Stimulated activated memory B cell treated with anti-CD40 and anti-IgM and Interleukin-4, amounts not matched to agents 10 μg/mL and 1 μg/mL and 100 μg/mL, for 72 hours (primary cell): ENCODE data around the gene GADL1.

Experiments
- ATAC-seq: fragments of 150-1000 bp; cut with Tn5 transposase; 2 replicates; pipeline ENCODE4 v1.10.0; 2021
- H3K27ac Mint-ChIP-seq: one replicate; pipeline ENCODE4 v1.8.0; 2022; ENCODE audit warnings: mild to moderate bottlenecking, mixed read lengths
- H3K27me3 Mint-ChIP-seq: one replicate; pipeline ENCODE4 v1.8.0; 2022; ENCODE audit warnings: mixed read lengths
- H3K36me3 Mint-ChIP-seq: one replicate; pipeline ENCODE4 v1.8.0; 2022; ENCODE audit warnings: mixed read lengths
- H3K4me1 Mint-ChIP-seq: one replicate; pipeline ENCODE4 v1.8.0; 2022; ENCODE audit warnings: mixed read lengths
- H3K4me3 Mint-ChIP-seq: one replicate; pipeline ENCODE4 v1.8.0; 2022; ENCODE audit warnings: mild to moderate bottlenecking, moderate library complexity, mixed read lengths
- H3K9me3 Mint-ChIP-seq: one replicate; pipeline ENCODE4 v1.8.0; 2022; ENCODE audit warnings: mixed read lengths

GADL1 gene

DNA sequence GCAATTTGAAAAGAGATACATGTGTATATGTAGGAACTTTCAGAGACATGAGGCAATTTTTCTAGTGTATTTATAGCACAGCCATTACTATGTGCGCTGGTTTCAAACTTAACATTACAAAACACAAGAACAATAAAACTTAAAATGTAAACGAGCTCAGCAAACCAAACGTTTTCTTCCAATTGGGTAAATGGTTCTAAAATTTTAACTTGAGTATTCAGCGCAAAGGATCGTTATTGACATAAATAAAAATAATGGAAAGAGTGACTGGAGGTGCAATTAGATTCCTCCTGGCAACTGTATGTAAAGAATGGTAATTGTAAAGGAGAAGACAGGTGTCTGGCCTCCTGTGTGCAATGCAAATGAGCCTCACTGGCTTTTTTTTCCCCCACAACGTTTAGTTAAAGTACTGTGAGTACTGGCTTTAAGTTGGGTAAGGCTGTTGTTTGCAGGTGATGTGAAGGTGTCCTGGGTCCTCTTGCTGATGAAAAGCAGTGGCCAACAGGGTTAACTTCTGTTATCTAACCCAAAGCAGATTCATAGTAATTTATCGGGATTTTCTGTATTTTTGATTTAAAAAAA, 14.1 kb upstream of the GADL1 start:
- H3K9me3 Mint-ChIP-seq = no peaks in the 10 kb centered on the region
- H3K4me3 Mint-ChIP-seq = no peak overlapping the region
- no peak overlapping the region for H3K27ac Mint-ChIP-seq
- no peaks in the 10 kb centered on the region for H3K36me3 Mint-ChIP-seq
- H3K4me1 Mint-ChIP-seq = no peaks in the 10 kb centered on the region
- ATAC-seq = no peak
- H3K27me3 Mint-ChIP-seq = no peaks in the 10 kb centered on the region

DNA sequence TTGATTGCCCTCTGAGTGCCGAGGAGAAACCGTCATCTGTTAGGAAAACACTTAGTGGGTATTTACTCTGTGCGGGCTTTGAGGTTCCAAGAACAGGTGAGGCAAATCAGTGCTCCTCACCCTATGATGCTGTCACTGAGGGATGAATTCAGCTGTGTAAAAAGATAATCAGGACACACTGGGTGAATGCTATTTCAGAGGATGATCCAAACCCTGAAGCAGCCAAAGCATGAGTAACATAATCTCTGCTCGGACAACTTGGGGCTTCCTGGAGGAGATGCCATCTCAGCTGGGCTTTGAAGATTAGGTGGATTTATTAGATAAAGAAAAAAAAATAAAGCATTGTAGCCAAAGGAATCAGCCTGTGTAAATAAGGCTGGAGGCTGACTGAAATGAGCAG, 10.5 kb upstream of the GADL1 start:
- ATAC-seq = no peak
- Mint-ChIP-seq H3K9me3 (no peaks in the 10 kb centered on the region), H3K36me3 (no peaks in the 10 kb centered on the region), H3K27me3 (no peaks in the 10 kb centered on the region), H3K4me3 (no peak overlapping the region), H3K4me1 (no peaks in the 10 kb centered on the region), H3K27ac (no peak overlapping the region)

DNA sequence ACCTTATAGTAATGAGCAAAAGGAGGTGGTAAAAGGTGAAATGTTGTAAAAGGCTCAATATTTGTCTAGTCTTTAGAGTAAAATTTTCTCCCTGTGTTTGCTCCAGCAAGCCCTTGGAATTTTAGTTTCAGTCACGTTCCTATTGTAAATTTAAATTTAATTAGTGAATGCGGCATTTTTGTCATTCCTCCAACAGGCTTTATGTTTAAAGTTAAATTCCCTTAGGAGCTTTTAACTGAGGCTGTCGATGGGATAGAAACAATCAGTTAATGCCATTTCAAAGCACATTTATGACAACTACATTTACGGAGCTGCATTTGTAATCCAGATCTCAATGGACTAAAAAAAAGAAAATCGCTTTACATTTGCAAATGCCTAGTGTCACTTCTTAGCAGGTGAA, 868 bp upstream of the GADL1 start:
- peaks cover 28% of the 10 kb centered on the region for H3K27me3 Mint-ChIP-seq
- ATAC-seq = no peak
- no peak overlapping the region for H3K27ac Mint-ChIP-seq
- no peaks in the 10 kb centered on the region for H3K4me1 Mint-ChIP-seq
- H3K4me3 Mint-ChIP-seq = no peak overlapping the region
- no peaks in the 10 kb centered on the region for H3K36me3 Mint-ChIP-seq
- H3K9me3 Mint-ChIP-seq = no peaks in the 10 kb centered on the region

DNA sequence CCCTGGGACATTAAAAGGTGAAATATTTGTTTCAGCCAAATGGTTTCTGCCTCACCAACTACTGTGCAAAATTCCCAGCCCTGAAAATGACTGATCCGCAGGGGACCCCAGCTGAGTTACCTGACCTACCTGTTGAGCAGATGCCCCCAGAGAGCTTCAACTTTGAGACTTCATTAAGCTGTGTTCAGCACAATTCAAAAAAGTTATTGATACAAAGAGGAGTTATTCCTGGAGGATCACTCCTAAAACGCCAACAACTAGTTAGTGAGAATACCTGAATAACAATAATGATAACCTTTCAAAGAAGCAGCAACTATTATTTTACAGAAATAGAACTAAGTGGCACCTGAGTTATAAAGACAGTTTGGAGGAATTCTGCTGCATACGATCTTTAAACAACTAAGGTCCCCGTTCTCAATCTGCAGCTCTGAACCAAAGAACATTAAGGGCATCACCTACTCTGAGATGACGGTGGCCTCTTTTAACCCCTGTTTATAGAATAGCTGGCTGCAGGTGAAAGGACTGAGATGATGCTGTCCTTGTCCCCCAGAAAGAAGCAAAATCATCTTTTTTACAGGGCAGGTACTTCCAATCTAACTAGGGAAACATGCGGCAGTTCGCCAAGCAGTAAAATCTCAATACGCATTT, 659 bp downstream of the GADL1 start:
- Mint-ChIP-seq H3K9me3 (no peaks in the 10 kb centered on the region), H3K36me3 (no peaks in the 10 kb centered on the region), H3K27me3 (peaks cover 28% of the 10 kb centered on the region), H3K4me1 (no peaks in the 10 kb centered on the region), H3K27ac (no peak overlapping the region), H3K4me3 (no peak overlapping the region)
- ATAC-seq = no peak

DNA sequence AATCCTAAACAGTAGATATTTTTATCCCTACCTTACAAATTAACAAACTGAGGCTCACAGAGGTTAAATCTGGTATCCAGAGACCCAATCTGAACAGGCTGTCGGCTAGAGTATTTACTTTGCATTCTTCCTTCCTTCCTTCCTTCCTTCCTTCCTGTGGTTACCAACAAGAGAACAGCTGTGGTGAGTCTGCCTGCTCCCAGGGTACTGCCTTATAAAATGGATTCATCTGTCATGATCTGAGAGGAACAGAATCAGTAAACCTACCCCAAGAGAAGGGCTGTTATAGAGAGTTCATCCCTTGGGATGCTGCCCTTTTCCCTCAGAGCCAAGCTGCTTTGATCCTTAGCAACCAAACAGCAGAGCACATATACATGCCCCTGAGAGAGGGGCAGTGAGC, 3.6 kb downstream of the GADL1 start:
- Mint-ChIP-seq H3K27me3 (peaks cover 44% of the 10 kb centered on the region), H3K9me3 (no peaks in the 10 kb centered on the region), H3K4me3 (no peak overlapping the region), H3K36me3 (no peaks in the 10 kb centered on the region), H3K4me1 (no peaks in the 10 kb centered on the region), H3K27ac (no peak overlapping the region)
- no peak for ATAC-seq

DNA sequence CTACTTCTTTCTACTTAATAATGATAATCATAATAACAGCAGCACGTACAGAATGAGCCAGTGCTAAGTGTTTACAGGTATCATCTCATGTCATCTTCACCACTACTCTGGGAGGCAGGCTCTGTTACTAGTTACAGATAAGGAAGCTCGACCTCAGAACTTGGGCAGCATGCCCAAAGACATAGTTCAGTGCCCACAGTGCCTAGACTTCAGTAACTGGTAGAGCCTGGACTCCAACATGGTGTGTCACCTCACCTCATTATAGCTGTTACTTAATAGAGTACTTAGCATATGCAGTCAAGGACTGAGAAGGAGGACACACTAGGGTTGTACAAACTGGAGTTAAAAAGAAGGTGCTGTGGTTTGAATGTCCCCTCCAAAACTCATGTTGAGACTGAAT, 7.6 kb downstream of the GADL1 start:
- Mint-ChIP-seq H3K36me3 (no peaks in the 10 kb centered on the region), H3K4me3 (no peak overlapping the region), H3K27me3 (peaks cover 33% of the 10 kb centered on the region), H3K9me3 (no peaks in the 10 kb centered on the region), H3K4me1 (no peaks in the 10 kb centered on the region), H3K27ac (no peak overlapping the region)
- no peak for ATAC-seq

DNA sequence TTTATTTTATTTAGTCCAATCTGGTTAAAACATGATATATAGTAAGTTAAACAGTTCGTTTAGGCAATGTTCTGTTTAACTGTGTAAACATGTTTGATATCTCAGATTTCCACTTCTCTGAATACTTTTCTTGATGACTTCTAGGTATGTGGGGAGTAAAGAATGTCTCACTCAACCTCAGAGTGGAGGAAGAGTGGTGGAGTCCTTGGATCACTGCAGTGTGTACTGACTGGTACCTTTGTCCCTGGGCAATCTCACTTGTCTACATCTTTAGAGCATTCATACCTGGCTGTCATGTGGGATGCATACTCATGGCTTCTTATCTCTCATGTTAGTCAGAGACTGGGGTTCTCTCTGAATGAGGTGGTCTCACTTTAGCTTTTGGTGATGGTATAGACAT, 15.6 kb downstream of the GADL1 start:
- peak; percentile 39 for ATAC-seq

DNA sequence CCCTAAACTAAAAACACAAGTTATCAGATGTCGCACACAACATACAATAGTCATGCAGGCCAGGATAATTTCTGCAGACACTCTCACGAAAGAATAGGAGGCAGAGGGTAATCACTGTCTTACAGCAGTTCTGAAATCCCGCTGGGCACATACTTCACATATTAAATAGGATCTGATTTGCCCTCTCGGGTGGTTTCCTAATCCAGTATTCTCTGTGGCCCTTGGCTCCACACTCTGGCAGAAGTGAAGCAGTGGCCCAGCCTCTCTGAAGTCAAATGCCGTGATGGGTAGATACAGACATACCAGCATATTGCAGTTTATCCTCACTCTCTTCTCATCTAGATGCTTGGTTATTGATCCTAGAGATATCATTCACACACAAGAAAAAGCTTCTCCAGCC, 19.0 kb downstream of the GADL1 start:
- H3K27me3 Mint-ChIP-seq = no peaks in the 10 kb centered on the region
- ATAC-seq = no peak
- no peak overlapping the region for H3K4me3 Mint-ChIP-seq
- peaks cover 3% of the 10 kb centered on the region for H3K9me3 Mint-ChIP-seq
- no peaks in the 10 kb centered on the region for H3K4me1 Mint-ChIP-seq
- no peak overlapping the region for H3K27ac Mint-ChIP-seq
- no peaks in the 10 kb centered on the region for H3K36me3 Mint-ChIP-seq

More for the DNA sequence above, 15.6 kb downstream of the GADL1 start:
- H3K36me3 Mint-ChIP-seq = no peaks in the 10 kb centered on the region
- no peaks in the 10 kb centered on the region for H3K4me1 Mint-ChIP-seq
- no peak overlapping the region for H3K4me3 Mint-ChIP-seq
- H3K27ac Mint-ChIP-seq = no peak overlapping the region
- H3K9me3 Mint-ChIP-seq = peaks cover 3% of the 10 kb centered on the region
- H3K27me3 Mint-ChIP-seq = peaks cover under 1% of the 10 kb centered on the region

DNA sequence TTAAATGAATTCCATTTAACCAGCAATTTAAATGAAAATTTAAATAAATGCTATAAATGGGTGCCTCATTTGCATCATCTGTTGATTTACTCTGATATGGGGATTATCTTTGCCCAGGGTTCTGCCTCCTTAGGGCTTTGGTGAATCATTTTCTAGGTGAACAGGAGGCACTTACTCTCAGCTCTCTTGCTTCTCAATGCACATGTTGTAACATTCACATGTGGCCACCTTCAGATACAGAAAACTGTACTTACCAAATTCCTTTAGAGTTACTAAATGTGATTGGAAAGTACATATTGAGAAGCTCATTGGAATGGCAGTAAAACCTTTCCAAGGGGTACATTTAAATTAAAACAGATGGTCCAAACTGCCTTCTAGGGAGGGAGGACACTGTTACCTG, 20.8 kb downstream of the GADL1 start:
- no peak for ATAC-seq
- no peak overlapping the region for H3K27ac Mint-ChIP-seq
- no peaks in the 10 kb centered on the region for H3K36me3 Mint-ChIP-seq
- H3K27me3 Mint-ChIP-seq = no peaks in the 10 kb centered on the region
- H3K4me3 Mint-ChIP-seq = no peak overlapping the region
- no peaks in the 10 kb centered on the region for H3K4me1 Mint-ChIP-seq
- no peaks in the 10 kb centered on the region for H3K9me3 Mint-ChIP-seq

DNA sequence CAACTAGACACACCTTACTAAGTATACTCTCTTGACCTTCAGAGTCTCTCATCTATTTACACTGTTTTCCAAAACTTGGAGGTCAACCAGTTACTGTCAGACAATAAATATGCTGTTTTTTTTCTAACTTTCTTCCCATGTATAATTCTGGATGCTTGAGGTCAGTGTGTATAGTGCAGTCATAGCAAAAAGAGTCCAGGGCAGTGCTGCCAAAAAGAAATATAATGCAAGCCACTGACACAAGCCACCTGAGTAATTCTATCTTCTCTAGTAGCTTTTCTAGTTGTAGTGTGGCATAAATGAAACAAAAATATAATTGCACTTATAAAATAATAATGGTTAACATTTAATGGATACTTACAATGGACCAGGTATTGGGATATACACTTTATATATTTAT, 21.6 kb downstream of the GADL1 start:
- H3K9me3 Mint-ChIP-seq = no peaks in the 10 kb centered on the region
- H3K27me3 Mint-ChIP-seq = no peaks in the 10 kb centered on the region
- no peak for ATAC-seq
- no peak overlapping the region for H3K4me3 Mint-ChIP-seq
- H3K36me3 Mint-ChIP-seq = no peaks in the 10 kb centered on the region
- H3K4me1 Mint-ChIP-seq = no peaks in the 10 kb centered on the region
- H3K27ac Mint-ChIP-seq = no peak overlapping the region

DNA sequence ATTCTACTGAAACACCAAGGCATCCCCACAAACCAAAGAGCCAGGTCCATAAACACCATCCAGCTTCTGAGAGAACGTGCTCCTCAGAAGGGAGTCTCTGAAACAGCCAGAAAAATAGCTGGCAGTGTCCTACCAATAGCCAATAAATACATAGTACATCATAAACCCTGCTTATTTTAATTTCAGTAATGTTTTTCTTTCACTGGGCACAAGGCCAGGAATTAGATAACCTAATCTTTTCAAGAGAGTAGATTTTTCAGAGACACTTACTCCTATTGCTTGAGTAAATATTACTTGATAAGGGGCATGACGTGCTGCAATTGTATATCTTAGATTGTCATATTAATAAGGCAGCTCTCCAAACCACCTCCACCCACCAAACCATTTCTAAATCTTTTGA, 22.7 kb downstream of the GADL1 start:
- Mint-ChIP-seq H3K4me3 (no peak overlapping the region), H3K4me1 (no peaks in the 10 kb centered on the region), H3K27me3 (no peaks in the 10 kb centered on the region), H3K36me3 (no peaks in the 10 kb centered on the region), H3K27ac (no peak overlapping the region), H3K9me3 (no peaks in the 10 kb centered on the region)
- ATAC-seq = no peak

DNA sequence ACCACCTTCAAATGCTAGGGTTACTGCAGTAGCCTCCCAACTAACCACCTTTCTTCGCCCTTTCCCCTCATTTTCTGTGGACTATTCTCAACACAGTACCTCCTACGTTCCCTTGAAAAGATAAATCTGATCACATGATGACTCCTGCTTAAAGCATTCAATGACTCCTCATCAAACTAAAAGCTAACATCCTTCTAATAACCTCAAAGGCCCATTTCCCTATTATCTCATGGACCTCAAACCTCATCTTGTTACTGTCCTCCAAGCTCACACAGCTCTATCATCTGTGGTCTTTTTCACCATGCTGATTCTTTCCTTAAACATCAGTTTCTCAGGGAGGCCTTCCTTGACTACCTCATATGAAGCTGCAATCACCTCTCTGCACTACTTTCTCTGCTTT, 29.6 kb downstream of the GADL1 start:
- H3K4me3 Mint-ChIP-seq = no peak overlapping the region
- no peaks in the 10 kb centered on the region for H3K4me1 Mint-ChIP-seq
- ATAC-seq = no peak
- no peak overlapping the region for H3K27ac Mint-ChIP-seq
- H3K36me3 Mint-ChIP-seq = no peaks in the 10 kb centered on the region
- H3K9me3 Mint-ChIP-seq = no peaks in the 10 kb centered on the region
- H3K27me3 Mint-ChIP-seq = no peaks in the 10 kb centered on the region

DNA sequence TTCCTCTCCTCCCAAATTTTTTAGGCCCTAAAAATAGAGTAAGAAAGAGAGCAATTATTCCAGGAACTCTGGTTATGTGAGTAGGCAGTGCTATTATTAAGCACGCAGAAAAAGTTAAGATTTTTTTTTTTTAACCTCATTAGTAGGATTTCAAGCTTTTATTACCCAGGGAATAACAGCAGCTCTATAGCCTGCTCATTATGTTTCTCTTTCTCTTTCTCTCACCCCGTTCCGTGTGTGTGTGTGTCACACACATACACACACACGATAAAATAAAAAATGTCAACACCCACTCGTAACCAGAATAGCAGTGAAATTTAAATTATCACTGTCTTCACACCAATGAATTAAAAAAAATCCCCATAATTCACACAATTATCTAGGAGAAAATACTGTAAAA, 30.3 kb downstream of the GADL1 start:
- no peaks in the 10 kb centered on the region for H3K36me3 Mint-ChIP-seq
- H3K27me3 Mint-ChIP-seq = no peaks in the 10 kb centered on the region
- H3K4me3 Mint-ChIP-seq = no peak overlapping the region
- H3K4me1 Mint-ChIP-seq = no peaks in the 10 kb centered on the region
- ATAC-seq = no peak
- no peaks in the 10 kb centered on the region for H3K9me3 Mint-ChIP-seq
- no peak overlapping the region for H3K27ac Mint-ChIP-seq

DNA sequence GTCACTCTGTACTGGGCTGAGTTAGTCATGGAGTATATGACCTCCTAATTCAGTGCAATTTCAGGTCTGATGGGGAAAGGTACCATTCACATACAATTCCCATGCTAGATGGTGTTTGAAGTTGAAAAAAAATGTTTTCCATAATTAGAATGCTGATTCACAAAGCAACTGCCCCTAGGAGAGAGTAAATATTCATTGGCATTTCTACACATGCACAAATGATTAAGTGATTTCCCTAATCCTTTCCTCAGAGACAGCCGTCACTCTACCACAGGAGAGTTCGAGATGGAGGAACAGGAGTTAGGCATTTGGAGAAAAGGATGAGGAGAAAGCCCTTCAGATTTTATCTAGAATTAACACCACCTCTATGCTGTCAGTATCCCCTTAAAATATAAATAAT, 32.5 kb downstream of the GADL1 start:
- H3K27me3 Mint-ChIP-seq = no peaks in the 10 kb centered on the region
- H3K27ac Mint-ChIP-seq = no peak overlapping the region
- ATAC-seq = no peak
- H3K4me1 Mint-ChIP-seq = no peaks in the 10 kb centered on the region
- no peak overlapping the region for H3K4me3 Mint-ChIP-seq
- H3K36me3 Mint-ChIP-seq = no peaks in the 10 kb centered on the region
- H3K9me3 Mint-ChIP-seq = no peaks in the 10 kb centered on the region

DNA sequence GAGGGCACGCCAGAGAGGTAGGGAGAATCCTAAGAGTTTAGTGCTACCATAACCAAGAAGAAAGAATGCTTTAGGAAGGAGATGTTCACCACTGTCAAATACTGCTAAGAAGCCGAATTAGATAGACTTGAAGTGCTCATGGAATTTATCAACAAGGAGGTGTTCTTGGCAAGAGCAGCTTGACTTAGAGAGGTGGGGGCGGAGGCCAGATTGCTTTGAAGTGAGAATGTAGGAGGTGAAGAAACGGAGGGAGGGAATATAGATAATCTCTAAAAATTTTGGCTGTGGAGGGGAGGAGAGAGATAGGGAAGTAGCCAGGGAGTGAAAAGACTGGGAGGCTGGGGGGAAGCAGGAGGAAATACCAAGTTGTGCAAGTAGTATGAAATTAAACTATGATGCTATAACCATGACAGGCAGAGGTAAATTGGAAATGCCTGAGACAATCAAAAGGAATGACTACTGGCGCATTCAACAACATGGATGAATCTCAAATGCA, 35.5 kb downstream of the GADL1 start:
- Mint-ChIP-seq H3K4me3 (no peak overlapping the region), H3K27me3 (peaks cover 4% of the 10 kb centered on the region), H3K9me3 (no peaks in the 10 kb centered on the region), H3K4me1 (no peaks in the 10 kb centered on the region), H3K27ac (no peak overlapping the region), H3K36me3 (no peaks in the 10 kb centered on the region)
- ATAC-seq = no peak

DNA sequence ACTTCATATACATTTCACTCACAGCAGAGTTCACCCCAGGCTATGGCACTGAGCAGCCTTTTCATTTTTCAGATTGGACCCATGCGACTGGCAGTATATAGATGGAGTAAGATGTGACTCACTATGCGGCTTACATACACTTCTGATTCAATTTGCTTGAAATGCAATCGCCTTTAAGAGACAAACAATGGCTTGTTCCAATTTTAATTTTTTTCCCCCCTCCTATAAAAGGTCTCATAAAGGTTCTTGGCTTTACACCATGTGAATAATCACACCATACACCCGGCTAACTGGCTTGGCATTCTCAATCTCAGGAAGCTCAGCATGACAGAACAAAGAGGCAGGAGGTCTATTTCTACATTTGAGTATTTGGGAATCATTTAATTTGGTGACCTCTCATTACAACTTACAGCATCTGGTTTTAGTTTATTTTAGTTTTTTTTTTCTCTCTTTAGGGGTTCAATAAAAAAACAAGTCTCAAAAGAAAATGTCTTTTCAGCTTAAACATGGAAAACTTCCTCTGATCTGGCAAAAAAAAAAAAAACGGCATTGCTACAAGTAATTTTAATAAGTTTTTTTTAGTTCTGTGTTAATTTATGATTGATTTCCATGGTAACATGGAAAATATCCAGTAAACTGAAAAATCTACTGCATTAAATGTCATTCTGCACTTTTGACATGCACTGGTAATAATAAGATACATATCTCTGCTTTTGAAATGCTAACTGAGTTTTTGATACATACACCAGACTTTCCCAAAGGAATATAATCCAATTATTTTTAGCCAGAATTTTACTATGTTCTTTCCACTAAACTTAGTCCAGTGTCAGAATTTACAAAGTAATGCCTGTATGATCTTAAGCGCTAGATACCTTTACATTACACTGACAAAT, 38.8 kb downstream of the GADL1 start:
- Mint-ChIP-seq H3K27me3 (peaks cover 14% of the 10 kb centered on the region), H3K27ac (no peak overlapping the region), H3K9me3 (no peaks in the 10 kb centered on the region), H3K36me3 (no peaks in the 10 kb centered on the region), H3K4me1 (no peaks in the 10 kb centered on the region), H3K4me3 (no peak overlapping the region)
- ATAC-seq = no peak
